H1 (cell line): ENCODE data around the gene ADPGK. TPM values are rescaled to one million over a fixed set of nuclear protein-coding genes. Genes with fewer than 3 reads are reported as not detected.

Experiments used
- CTCF ChIA-PET: fragments of 300-600 bp; sonication (Branson Sonifier 250); formaldehyde crosslinking; loops from one replicate; lab custom pipeline; 2021; ENCODE audit not compliant: partially characterized antibody; lab: Charles Lee
- POLR2A ChIA-PET: fragments of 300-600 bp; sonication (Branson Sonifier 250); formaldehyde crosslinking; loops from one replicate; lab custom pipeline; 2021; ENCODE audit warnings: inconsistent platforms; ENCODE audit not compliant: partially characterized antibody; lab: Charles Lee
- DNase-seq, 2 experiments: peaks; one replicate each; pipeline versions ENCODE4 v3.0.0 to v3.0.0-alpha.2; 2010 to 2022; ENCODE audit warnings: low spot score in 2 of 2, low read depth in 1 of 2, mixed read lengths in 1 of 2
- FAIRE-seq: peaks from 2 replicates; lab custom pipeline; 2011; peaks lifted over from hg19 to GRCh38; lab: Jason Lieb, UNC
- H2AFZ ChIP-seq: 2 replicates; pipeline ENCODE4 v1.8.1; 2012; ENCODE audit warnings: low read length, inconsistent platforms
- H2AK5ac ChIP-seq: 2 replicates; pipeline ENCODE4 v1.6.1; 2013; ENCODE audit warnings: low read depth, low read length
- H2BK120ac ChIP-seq: replicated peaks from 2 replicates; pipeline ENCODE3; 2013; ENCODE audit warnings: low read depth, low read length, inconsistent platforms
- H2BK12ac ChIP-seq: 2 replicates; pipeline ENCODE4 v1.6.1; 2013; ENCODE audit warnings: low read depth, low read length
- H2BK15ac ChIP-seq: 2 replicates; pipeline ENCODE4 v1.6.1; 2013; ENCODE audit warnings: low read length
- H2BK20ac ChIP-seq: 2 replicates; pipeline ENCODE4 v1.6.1; 2013; ENCODE audit warnings: low read length
- H2BK5ac ChIP-seq: 2 replicates; pipeline ENCODE4 v1.6.1; 2013; ENCODE audit warnings: low read depth, low read length
- H3K14ac ChIP-seq: 2 replicates; pipeline ENCODE4 v1.6.1; 2013; ENCODE audit warnings: inconsistent platforms; ENCODE audit not compliant: insufficient read length
- H3K18ac ChIP-seq: 2 replicates; pipeline ENCODE4 v1.6.1; 2013; ENCODE audit warnings: low read length; ENCODE audit errors: extremely low read depth
- H3K23ac ChIP-seq: 2 replicates; pipeline ENCODE4 v1.6.1; 2013; ENCODE audit warnings: inconsistent platforms; ENCODE audit not compliant: insufficient read length
- H3K23me2 ChIP-seq: 2 replicates; pipeline ENCODE4 v1.6.1; 2013; ENCODE audit warnings: low read depth, low read length
- H3K27ac ChIP-seq: 2 replicates; pipeline ENCODE4 v1.6.1; 2011; ENCODE audit warnings: low read depth, low read length, inconsistent platforms
- H3K27me3 ChIP-seq, 4 experiments: replicated peaks in 1 of 4; 1 replicate in 1 of 4; 2 replicates in 3 of 4; pipeline versions ENCODE4 v1.6.1 to v1.8.1; 2011 to 2013; ENCODE audit warnings: low read length in 3 of 4, mild to moderate bottlenecking in 3 of 4, inconsistent platforms in 2 of 4, mixed read lengths in 2 of 4, moderate library complexity in 1 of 4; ENCODE audit not compliant: control insufficient read depth in 3 of 4, insufficient read depth in 3 of 4; ENCODE audit errors: extremely low read depth in 1 of 4
- H3K36me3 ChIP-seq, 4 experiments: 2 replicates each; pipeline versions ENCODE4 v1.6.1 to v1.8.1; 2011 to 2013; ENCODE audit warnings: mild to moderate bottlenecking in 4 of 4, low read length in 3 of 4, moderate library complexity in 2 of 4, control low read depth in 1 of 4, inconsistent platforms in 1 of 4; ENCODE audit not compliant: insufficient read depth in 4 of 4, control insufficient read depth in 2 of 4
- H3K4ac ChIP-seq: replicated peaks from 2 replicates; pipeline ENCODE3; 2013; ENCODE audit warnings: low read length, low read depth, mixed read lengths, inconsistent platforms; ENCODE audit not compliant: insufficient read length
- H3K4me1 ChIP-seq, 4 experiments: replicated peaks in 1 of 4; 1 replicate in 1 of 4; 2 replicates in 3 of 4; pipeline versions ENCODE4 v1.6.1 to v1.8.1; 2011 to 2013; ENCODE audit warnings: low read length in 3 of 4, inconsistent platforms in 2 of 4, mixed read lengths in 1 of 4; ENCODE audit not compliant: insufficient read depth in 4 of 4, control insufficient read depth in 3 of 4
- H3K4me2 ChIP-seq, 2 experiments: 2 replicates each; pipeline versions ENCODE4 v1.6.1 to v1.8.1; 2011 to 2013; ENCODE audit warnings: low read depth in 2 of 2, low read length in 2 of 2, control low read depth in 1 of 2, inconsistent platforms in 1 of 2, mild to moderate bottlenecking in 1 of 2; ENCODE audit not compliant: insufficient read depth in 1 of 2
- H3K4me3 ChIP-seq, 4 experiments: fragments of 200-600, 300-600 bp in 1 of 4; sonication (generic), shearing (Covaris generic), sonication (Bioruptor Twin) in 1 of 4; 2 replicates each; pipeline versions ENCODE4 v1.5.1 to v1.8.1; 2011 to 2016; ENCODE audit warnings: low read length in 4 of 4, low read depth in 3 of 4, control low read depth in 2 of 4, inconsistent platforms in 2 of 4, mild to moderate bottlenecking in 2 of 4, mixed read lengths in 1 of 4, moderate library complexity in 1 of 4; ENCODE audit not compliant: insufficient read depth in 2 of 4; ENCODE audit errors: extremely low read depth in 1 of 4
- H3K56ac ChIP-seq: replicated peaks from 2 replicates; pipeline ENCODE3; 2013; ENCODE audit warnings: low read depth, mild to moderate bottlenecking, mixed read lengths, low read length, inconsistent platforms; ENCODE audit not compliant: insufficient read length
- H3K79me1 ChIP-seq: 2 replicates; pipeline ENCODE4 v1.6.1; 2013; ENCODE audit warnings: low read depth, low read length, control low read depth
- H3K79me2 ChIP-seq, 2 experiments: 2 replicates each; pipeline versions ENCODE4 v1.6.1 to v1.8.1; 2012 to 2013; ENCODE audit warnings: low read length in 2 of 2, mild to moderate bottlenecking in 2 of 2, inconsistent platforms in 1 of 2; ENCODE audit not compliant: insufficient read depth in 2 of 2, control insufficient read depth in 1 of 2
- H3K9ac ChIP-seq, 4 experiments: replicated peaks in 1 of 4; 1 replicate in 1 of 4; 2 replicates in 3 of 4; pipeline versions ENCODE4 v1.6.1 to v1.8.1; 2011 to 2013; ENCODE audit warnings: low read depth in 3 of 4, low read length in 3 of 4, control low read depth in 2 of 4, mild to moderate bottlenecking in 2 of 4, moderate library complexity in 2 of 4, inconsistent platforms in 1 of 4; ENCODE audit errors: extremely low read depth in 1 of 4
- H3K9me3 ChIP-seq, 2 experiments: 2 replicates each; pipeline versions ENCODE4 v1.6.1 to v1.8.1; 2012 to 2013; ENCODE audit warnings: mild to moderate bottlenecking in 2 of 2, moderate library complexity in 2 of 2, control low read depth in 1 of 2, inconsistent platforms in 1 of 2, low read depth in 1 of 2, low read length in 1 of 2, mixed read lengths in 1 of 2; ENCODE audit not compliant: insufficient read depth in 2 of 2
- H4K20me1 ChIP-seq, 2 experiments: replicated peaks in 1 of 2; 2 replicates each; pipeline versions ENCODE3 to v1.8.1; 2011 to 2013; ENCODE audit warnings: inconsistent platforms in 2 of 2, low read length in 2 of 2, mild to moderate bottlenecking in 1 of 2; ENCODE audit not compliant: insufficient read depth in 2 of 2, control insufficient read depth in 1 of 2
- H4K5ac ChIP-seq: 2 replicates; pipeline ENCODE4 v1.6.1; 2013; ENCODE audit warnings: low read length, low read depth, mixed read lengths, inconsistent platforms; ENCODE audit not compliant: insufficient read length
- H4K8ac ChIP-seq: 2 replicates; pipeline ENCODE4 v1.8.0; 2013; ENCODE audit warnings: mild to moderate bottlenecking, moderate library complexity, low read length, inconsistent platforms; ENCODE audit not compliant: insufficient read depth; ENCODE audit errors: extremely low read depth
- H4K91ac ChIP-seq: replicated peaks from 2 replicates; pipeline ENCODE3; 2013; ENCODE audit warnings: low read length, mixed read lengths, inconsistent platforms; ENCODE audit not compliant: insufficient read length
- CTCF ChIP-seq, 3 experiments: IDR thresholded peaks; 1 replicate in 2 of 3; 2 replicates in 1 of 3; pipeline versions ENCODE4 v1.5.1 to v1.6.1; 2011; ENCODE audit warnings: low read length in 3 of 3, mild to moderate bottlenecking in 3 of 3, inconsistent platforms in 2 of 3, low read depth in 1 of 3, moderate library complexity in 1 of 3; ENCODE audit not compliant: insufficient read depth in 1 of 3; ENCODE audit errors: control extremely low read depth in 1 of 3
- EGR1 ChIP-seq: IDR thresholded peaks from 2 replicates; pipeline ENCODE4 v1.6.1; 2011; ENCODE audit warnings: low read depth, low read length, borderline replicate concordance
- GTF2F1 ChIP-seq: IDR thresholded peaks from 2 replicates; pipeline ENCODE4 v1.6.1; 2012; ENCODE audit warnings: low read depth, low read length, improper control_type of control experiment, borderline replicate concordance
- NANOG ChIP-seq: IDR thresholded peaks from 2 replicates; pipeline ENCODE4 v1.6.1; 2011; ENCODE audit warnings: low read length, low read depth, mild to moderate bottlenecking, inconsistent platforms; ENCODE audit not compliant: insufficient read depth, poor library complexity, severe bottlenecking
- NRF1 ChIP-seq: IDR thresholded peaks from 2 replicates; pipeline ENCODE4 v1.6.1; 2011; ENCODE audit warnings: mild to moderate bottlenecking, low read depth, low read length, improper control_type of control experiment
- RBBP5 ChIP-seq: IDR thresholded peaks from 2 replicates; pipeline ENCODE4 v1.7.1; 2012; ENCODE audit warnings: low read depth, mild to moderate bottlenecking, inconsistent platforms, low read length, moderate library complexity, borderline replicate concordance
- SIX5 ChIP-seq: IDR thresholded peaks from 2 replicates; pipeline ENCODE4 v1.6.1; 2011; ENCODE audit warnings: mild to moderate bottlenecking, low read depth, low read length
- SUZ12 ChIP-seq: fragments of 200-600 bp; sonication (generic); IDR thresholded peaks from 2 replicates; pipeline ENCODE4 v1.6.1; 2012; ENCODE audit warnings: mild to moderate bottlenecking, inconsistent platforms, low read length, moderate library complexity, mixed read lengths
- WGBS, 2 experiments: shearing (Covaris generic) in 1 of 2; methylation state at CpG; one replicate each; pipeline versions ENCODE4 v1.1.6 to v1.1.7; 2013 to 2015; ENCODE audit warnings: low lambda C conversion rate in 2 of 2, mixed read lengths in 2 of 2, inconsistent platforms in 1 of 2, low coverage in 1 of 2, missing lambda C conversion rate in 1 of 2; ENCODE audit not compliant: insufficient replicate concordance in 2 of 2, insufficient coverage in 1 of 2, insufficient read length in 1 of 2; ENCODE audit errors: extremely low coverage in 1 of 2, missing lambda C conversion rate in 1 of 2; 5-methylcytosine and 5-hydroxymethylcytosine counted together
- polyA plus RNA-seq, 7 experiments: library from polyadenylated mRNA; depleted of rRNA in 3 of 7; stranded (reverse) in 5 of 7; unstranded in 2 of 7; fragments of >200 nt in 5 of 7; fragments of 200-250 nt in 2 of 7; gene quantifications; 1 replicate in 5 of 7; 2 replicates in 1 of 7; 4 replicates in 1 of 7; pipeline versions ENCODE4 v1.2.1 to v1.2.3, GENCODE V29; 2011 to 2013; ENCODE audit warnings: missing spikeins in 2 of 7, mixed read lengths in 2 of 7
- total RNA-seq: library from RNA; stranded (reverse); fragmentation: NEBNext Ultra II Directional; extraction: Animal tissue kit (Norgen Biotek cat#: 25700); gene quantifications from 2 replicates; pipeline ENCODE4 v1.2.1, GENCODE V29; 2021

The ADPGK gene
- total and polyA plus RNA-seq, 2 of the 8 experiments (the other 6 are each of a cell fraction or from before 2014, with no cell fraction given): 32.2 to 38.2 TPM

DNA sequence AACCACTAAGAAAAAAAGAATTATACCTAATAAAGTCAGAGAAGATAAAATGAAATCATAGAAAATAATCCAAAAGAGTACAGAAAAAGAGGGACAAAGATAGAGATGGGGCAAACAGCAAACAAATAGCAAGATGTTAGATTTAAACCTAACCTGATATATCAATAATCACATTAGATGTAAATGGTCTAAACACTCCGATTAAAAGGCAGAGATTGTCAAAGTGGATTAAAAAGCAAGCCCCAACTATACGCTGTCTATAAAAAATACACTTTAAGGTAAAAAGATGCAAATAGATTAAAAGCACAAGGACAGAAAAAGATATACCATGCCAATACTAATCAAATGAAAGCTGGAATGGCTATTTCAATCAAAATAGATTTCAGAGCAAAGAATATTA, 16.8 kb downstream of the ADPGK start:
- DNase-seq (no peak), FAIRE-seq (no peak)
- no peak overlapping the region for H3K56ac ChIP-seq
- H2BK15ac ChIP-seq: no peak overlapping the region
- no peak overlapping the region for H3K9ac ChIP-seq
- CTCF ChIA-PET: interaction anchor here (1.4 kb wide), 1 partner anchor 10 kb away, joined by 3 read pairs; no protein-coding TSS in a partner anchor
- H2BK20ac ChIP-seq: no peak overlapping the region
- no peaks in the 10 kb centered on the region for H3K79me2 ChIP-seq
- no peak overlapping the region for H3K18ac ChIP-seq
- no peak overlapping the region for H3K4me2 ChIP-seq
- TF ChIP-seq CTCF (IDR thresholded peaks at IDR 0.05; ENCODE audit: control extremely low read depth in 1 of 3, insufficient read depth in 1 of 3, low read depth in 1 of 3, low read length in 3 of 3) (no peak), NRF1 (no peak), SIX5 (no peak), RBBP5 (no peak), GTF2F1 (no peak), NANOG (no peak), SUZ12 (no peak), EGR1 (no peak)
- no peak overlapping the region for H4K5ac ChIP-seq
- no peaks in the 10 kb centered on the region for H3K23me2 ChIP-seq
- H2BK5ac ChIP-seq: no peak overlapping the region
- no peak overlapping the region for H2BK120ac ChIP-seq
- no peak overlapping the region for H2AK5ac ChIP-seq
- H3K79me1 ChIP-seq: no peaks in the 10 kb centered on the region
- WGBS, 2 experiments: 91% methylated on average over 2 of the region's 2 CpGs; no CpG with 5 or more reads in 1 of the 2 experiments
- POLR2A ChIA-PET: no interaction called here
- no peak overlapping the region for H3K4ac ChIP-seq
- no peaks in the 10 kb centered on the region; a peak in 1 of 4 replicates for H3K9me3 ChIP-seq
- H3K27me3 ChIP-seq: no peaks in the 10 kb centered on the region
- H4K91ac ChIP-seq: no peak overlapping the region
- no peak overlapping the region for H3K23ac ChIP-seq
- H3K14ac ChIP-seq: no peak overlapping the region
- H2AFZ ChIP-seq: no peak overlapping the region
- H3K4me1 ChIP-seq: no peaks in the 10 kb centered on the region
- peaks cover 0 to 47% (median 20%) of the 10 kb centered on the region in 4 experiments; a peak in 4 of 8 replicates for H3K36me3 ChIP-seq
- no peak overlapping the region for H3K27ac ChIP-seq
- H2BK12ac ChIP-seq: no peak overlapping the region
- H4K20me1 ChIP-seq: peaks cover 0 to 1% of the 10 kb centered on the region in 2 experiments
- H3K4me3 ChIP-seq: no peak overlapping the region
- H4K8ac ChIP-seq: no peak overlapping the region
